ENCODE measurements around the gene PLPP3. TPM values are rescaled to one million over a fixed set of nuclear protein-coding genes. Genes with fewer than 3 reads are reported as not detected.

PLPP3 gene
- total and polyA plus RNA-seq, 2 of the 8 experiments (the other 6 are each of a cell fraction or from before 2014, with no cell fraction given): 33.2 to 42.0 TPM

- no peak for TF ChIP-seq NRF1 (IDR thresholded peaks at IDR 0.05; ENCODE audit: low read depth, low read length)
These were observed 33.7 kb downstream of the PLPP3 start (continued) for GRCh38 chr1:56545711-56546110.

Data from H1 (cell line).